GM19324 (cell line): ENCODE measurements around the gene CAST.
"Not testable (repeated sequence)": the region's sequence is repeated elsewhere in the genome, so short reads cannot be mapped to it uniquely, and the experiment has no call there.

Source experiments
- ATAC-seq: cut with Tn5 transposase; IDR thresholded peaks from one replicate; pipeline ENCODE4 v1.9.1; 2021; ENCODE audit warnings: mild to moderate bottlenecking, moderate library complexity; ENCODE audit not compliant: unreplicated experiment, low FRiP score

The CAST gene

DNA sequence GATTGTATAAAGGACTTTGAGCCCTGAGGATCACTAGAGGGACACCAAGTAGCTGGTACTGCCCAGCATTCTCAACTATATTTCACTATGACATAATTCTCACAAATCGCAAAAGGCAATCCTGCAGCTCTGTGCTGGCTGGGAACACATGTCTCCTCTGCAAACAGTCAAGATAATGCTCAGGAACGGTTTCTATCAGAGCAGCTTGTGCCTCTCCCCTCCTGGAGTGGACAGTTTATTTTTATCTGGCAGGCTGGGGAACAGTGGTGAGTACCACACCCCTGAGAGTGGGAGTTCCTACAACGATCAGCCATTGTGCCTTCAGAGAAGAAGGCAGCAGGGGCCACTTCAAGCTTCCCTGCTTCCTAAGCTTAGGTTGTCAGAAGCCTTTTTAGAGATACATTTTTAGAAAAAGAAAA lies 79.7 kb downstream of the CAST start:
- no peak for ATAC-seq

DNA sequence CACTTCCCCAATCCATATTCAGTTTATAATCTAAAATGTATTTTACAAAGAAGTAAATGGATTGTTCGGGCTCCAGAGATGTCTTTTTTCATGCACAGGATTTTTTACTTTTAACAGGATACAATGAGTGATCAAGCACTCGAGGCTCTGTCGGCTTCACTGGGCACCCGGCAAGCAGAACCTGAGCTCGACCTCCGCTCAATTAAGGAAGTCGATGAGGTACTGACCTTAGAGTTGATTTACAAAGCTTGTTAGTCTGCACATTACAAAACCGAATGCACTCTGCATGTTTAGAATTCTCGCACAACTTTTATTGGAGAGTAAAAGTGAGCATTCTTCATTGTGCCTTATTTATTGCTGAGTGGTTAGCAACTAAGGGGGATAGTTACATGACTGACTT lies 80.4 kb downstream of the CAST start:
- ATAC-seq = no peak

DNA sequence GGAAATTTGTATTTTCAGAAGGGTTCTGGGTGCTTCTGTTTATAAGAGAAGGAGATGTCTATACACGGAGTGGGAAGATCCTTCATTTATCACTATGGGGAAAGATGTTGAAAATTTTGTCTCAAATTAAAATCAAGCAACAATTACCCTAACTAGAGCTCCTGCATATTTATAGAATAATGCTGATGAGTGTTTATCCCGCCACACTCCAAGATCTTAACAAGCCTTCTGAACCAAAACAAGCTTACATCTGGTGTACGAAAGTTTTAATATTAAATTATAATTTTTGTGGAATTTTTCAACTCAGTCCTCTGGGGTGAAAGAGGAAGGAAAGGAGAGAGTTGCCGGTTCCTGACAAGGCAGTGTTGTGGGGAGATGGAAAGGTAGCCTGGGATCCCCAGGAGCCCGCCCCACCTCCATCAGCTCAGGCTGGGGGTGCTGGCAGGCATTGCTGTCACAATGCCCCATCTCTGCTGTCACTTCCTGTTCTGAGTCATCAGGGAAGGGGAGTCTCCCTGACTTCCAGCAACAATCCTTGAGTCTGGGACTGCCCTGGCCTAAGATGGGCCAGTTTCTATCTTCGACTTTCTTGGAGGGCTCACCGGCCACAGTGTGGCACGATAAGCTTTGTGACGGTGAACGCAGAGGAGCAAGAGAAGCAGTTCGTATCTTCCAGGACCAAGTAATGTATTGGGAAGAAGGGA lies 81.0 kb downstream of the CAST start:
- ATAC-seq = no peak

DNA sequence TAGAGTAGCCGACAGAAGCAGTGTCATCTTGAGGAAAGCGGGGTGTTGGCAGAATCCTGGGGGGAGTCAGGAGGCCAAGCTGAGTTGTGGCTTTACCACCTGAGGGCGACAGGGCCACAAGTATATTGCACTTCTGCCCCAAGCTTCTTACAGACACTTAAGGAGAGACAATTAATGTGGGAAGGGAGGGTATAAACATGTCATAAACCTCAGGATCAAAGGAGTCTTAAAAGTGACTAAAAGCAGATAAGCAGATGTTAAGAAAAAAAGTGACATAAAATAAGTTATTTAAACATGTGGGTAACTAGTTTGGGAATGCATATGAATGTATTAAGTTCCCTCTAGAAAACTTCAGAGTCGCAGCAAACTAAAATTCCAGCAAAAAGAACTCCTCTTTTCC lies 81.6 kb downstream of the CAST start:
- ATAC-seq = no peak

GRCh38 chr5:96744218-96744617 lies 82.0 kb downstream of the CAST start:
- ATAC-seq = not testable (repeated sequence)

DNA sequence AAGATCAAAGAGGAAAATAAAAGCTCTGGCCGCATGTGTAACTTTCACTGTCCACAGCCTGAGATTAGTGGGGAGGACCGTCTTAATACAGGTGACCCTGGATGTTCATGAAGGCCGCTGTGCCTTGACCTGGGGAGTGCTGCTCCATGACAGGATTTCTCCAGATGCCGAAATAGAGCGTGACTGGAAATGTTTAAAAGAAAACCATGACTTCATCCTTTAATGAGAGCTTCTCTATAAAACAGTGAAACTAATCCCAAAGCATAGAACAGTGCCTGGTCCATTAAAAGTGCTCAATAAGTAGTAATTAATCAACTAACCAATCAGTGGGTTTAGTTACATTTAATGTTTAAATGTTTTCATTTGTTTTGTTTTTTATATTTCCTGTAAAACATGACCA lies 82.8 kb downstream of the CAST start:
- no peak for ATAC-seq

DNA sequence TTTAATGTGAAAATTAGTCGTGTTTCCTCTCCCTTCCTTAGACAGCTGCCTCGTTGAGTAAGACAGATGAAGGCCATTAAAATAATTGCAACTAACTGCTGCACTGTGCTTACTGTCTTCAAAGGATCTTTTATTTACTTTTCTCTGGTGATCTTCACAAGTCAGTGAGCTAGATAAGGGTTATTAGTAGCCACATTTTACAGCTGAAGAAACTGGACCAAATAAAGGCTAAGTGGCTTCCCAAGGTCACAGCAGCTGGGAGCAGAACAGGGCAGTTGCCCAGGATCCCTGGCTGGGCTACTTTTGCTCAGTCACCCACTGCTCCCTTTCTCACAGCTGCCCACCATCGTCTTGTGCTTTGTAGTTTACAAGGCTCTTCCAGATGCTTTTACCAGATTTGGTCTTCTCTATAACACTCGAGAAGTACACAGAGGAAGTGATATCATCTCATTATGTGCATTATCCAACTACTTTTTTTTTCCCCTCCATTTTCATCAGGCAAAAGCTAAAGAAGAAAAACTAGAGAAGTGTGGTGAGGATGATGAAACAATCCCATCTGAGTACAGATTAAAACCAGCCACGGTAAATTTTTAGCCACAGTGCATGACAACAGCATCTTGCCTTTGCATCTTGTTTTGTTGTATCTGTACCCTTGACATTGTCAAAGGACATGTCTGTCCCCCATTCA lies 83.8 kb downstream of the CAST start:
- ATAC-seq = no peak

DNA sequence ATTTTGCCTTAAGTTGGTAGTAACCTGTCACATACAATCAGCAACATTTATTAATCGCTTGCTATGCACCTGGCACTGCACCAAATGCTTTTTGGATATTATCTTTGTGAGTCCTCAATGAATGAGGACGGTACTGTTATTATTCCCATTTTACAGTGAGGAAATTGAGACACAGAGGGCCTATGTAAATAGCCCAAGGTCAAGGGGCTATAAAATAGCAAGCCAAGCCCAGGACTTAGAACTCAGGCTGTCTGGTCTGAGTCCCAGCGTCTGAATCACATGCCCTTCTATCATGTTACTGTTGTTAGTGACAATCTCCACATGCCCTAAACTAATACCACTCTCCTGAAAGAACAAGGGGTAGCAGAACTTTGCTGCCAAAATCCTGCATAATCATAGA lies 85.5 kb downstream of the CAST start:
- no peak for ATAC-seq

DNA sequence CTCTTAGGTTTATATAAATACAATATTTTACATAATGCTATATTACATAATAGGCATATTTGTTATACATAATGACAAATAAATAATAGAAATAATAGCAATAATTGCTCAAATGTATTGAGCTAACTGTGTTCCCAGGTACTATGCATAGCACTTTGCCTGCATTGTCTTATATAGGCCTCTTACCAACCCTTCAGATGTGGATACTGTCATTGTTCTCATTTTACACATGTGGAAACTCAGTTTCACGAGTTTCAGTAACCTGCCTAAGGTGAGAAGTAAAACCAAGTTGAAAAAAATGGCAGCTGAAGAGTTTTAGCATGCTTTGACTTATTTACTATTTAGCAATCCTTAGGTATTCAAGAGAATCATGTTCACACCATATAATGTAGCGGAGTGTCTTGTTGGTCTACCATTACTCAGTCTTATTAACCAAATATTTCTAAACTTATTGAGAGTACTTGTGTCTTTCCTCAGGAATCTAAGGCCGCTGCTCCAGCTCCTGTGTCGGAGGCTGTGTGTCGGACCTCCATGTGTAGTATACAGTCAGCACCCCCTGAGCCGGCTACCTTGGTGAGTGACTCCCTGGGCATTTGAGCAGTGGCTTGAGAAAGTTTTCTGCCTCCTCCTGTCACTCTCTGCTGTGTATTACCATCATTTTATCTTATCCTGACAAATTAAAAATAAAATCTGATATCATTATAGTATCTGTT lies 88.1 kb downstream of the CAST start:
- no peak for ATAC-seq

- no peak for ATAC-seq
These were observed 89.3 kb downstream of the CAST start for GRCh38 chr5:96751203-96752169.

DNA sequence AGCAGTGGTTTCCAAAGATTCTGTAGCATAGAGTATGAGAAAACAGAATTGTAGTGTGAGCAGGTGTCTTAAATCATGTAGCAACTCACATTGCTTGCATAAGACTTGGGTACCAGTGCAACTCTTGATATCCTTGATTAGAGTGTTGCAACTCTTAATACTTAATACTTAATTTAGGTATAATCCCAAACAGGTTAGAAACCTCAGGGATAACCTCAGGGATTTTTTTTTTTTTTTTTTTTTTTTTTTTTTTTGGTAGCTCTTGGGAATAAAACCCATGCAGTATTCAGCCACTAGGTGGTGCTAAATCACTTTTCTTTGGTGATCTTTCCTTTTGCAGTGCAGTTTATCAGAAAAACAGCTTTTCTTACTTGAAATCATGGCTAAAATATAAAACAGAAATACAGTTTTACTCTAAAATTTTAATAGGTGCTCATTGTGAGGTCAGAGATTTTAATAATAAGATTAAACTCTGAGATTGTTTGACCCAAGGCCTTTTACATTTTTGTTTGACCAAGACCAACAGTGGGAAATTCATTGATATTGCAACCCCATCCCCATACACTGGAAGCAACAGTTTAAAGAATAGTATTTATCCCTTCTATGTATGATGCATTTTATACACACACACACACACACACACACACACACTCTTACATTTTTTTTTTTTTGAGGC lies 90.3 kb downstream of the CAST start:
- no peak for ATAC-seq

GRCh38 chr5:96753017-96753397 lies 90.8 kb downstream of the CAST start:
- ATAC-seq = no peak

GRCh38 chr5:96753848-96754247 lies 91.7 kb downstream of the CAST start:
- ATAC-seq = no peak

DNA sequence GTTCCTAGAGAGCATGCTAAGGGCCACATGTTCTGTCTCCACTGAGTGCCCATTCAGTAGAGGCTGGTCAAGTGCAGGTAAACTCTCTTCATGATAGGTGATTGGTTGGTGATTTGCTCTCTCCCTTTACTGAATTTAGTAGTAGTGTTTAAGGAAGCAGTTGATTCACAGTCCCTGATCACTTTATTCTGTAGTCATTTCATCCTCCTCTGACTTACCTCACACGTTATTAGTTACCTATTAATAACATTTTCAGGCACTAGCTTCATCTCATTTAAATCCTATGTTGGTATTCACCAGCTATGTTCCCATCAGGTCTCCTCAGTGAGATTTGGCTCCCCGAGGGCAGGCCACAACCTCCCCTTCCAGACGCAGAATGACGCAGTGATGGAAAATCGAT lies 93.7 kb downstream of the CAST start:
- no peak for ATAC-seq

- no peak for ATAC-seq
These were observed 94.8 kb downstream of the CAST start for GRCh38 chr5:96756985-96757384.

- ATAC-seq = no peak
These were observed 96.4 kb downstream of the CAST start for GRCh38 chr5:96758621-96759020.

DNA sequence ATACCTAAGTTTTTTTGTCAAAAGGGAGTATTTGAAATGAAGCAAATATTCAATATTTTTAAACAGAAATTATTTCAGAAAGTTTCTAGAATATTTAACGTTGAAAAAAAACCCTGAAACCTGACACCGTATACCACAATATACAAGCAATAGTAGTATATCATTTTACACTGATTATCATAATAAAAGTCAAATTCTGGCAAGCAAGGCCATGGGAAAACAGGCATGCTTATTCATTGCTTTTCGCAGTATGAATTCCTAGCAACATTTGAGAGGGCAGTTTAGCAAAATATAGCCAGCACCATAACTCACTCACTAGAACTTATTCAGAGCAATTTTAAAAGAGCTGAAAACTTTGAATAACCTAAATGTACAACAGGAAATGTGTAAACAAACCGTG lies 99.4 kb downstream of the CAST start:
- ATAC-seq = no peak

DNA sequence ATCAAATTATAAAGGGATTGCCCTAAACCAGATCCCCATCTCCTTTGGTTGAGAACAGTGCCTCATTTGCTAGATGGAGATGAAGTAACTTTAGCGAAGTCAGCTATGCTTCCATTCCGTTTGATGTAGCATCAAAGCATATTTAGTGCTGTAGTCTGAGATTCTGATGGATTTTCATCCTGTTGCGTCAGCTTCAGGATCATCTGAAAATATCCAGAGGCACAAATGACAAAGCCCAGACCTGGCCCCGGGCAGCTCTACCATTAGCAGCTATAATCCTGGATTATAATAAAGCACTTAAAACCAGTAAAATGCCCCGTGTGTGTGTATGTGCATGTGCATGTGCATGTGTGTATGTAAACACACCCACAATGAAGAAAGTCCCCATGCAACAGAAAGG lies 100.8 kb downstream of the CAST start:
- ATAC-seq = no peak

GRCh38 chr5:96765043-96765442 lies 102.9 kb downstream of the CAST start:
- ATAC-seq = no peak

DNA sequence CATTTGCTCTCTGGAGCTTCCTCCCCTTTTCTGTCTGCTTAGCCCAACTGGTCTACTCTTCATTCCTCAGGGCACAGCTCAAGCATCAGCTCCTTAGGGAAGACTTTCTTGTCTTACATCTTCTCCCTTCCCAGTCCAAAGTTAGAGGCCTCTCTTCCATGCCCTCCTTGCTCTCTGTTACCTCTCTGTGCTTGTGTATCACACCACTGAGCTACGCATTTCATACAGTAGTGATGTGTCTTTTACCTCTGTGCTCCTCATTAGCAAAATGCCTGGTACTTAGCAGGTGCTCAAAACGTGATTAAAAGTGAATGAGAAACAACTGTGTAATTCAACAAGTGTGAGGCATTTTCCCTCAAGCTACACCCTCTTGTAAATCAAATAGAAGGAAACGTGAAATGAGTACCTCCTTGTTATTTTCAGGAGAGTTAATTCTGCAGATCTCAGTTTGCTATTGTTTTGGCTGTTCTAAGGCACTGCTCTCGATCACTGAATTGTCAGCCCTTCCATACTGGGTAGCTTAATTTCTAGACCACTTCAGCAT lies 106.6 kb downstream of the CAST start:
- no peak for ATAC-seq
